B cell (primary cell): ENCODE data around the gene RMI1. TPM values are rescaled to one million over a fixed set of nuclear protein-coding genes. Genes with fewer than 3 reads are reported as not detected.

ENCODE experiments used
- ATAC-seq: fragments of 200-7000 bp; cut with Tn5 transposase; one replicate; pipeline ENCODE4 v1.10.0; 2021; ENCODE audit warnings: low read depth, mild to moderate bottlenecking, moderate number of reproducible peaks, moderate library complexity
- CTCF ChIA-PET: fragments of 350-600 bp; sonication (Branson Sonifier 250); formaldehyde crosslinking; loops from one replicate; lab custom pipeline; 2021; ENCODE audit warnings: antibody characterized with exemption, inconsistent platforms; lab: Charles Lee
- POLR2A ChIA-PET: fragments of 350-600 bp; sonication (Branson Sonifier 250); formaldehyde crosslinking; loops from one replicate; lab custom pipeline; 2021; ENCODE audit warnings: antibody characterized with exemption; lab: Charles Lee
- DNase-seq: peaks from one replicate; pipeline ENCODE4 v3.0.0; 2013
- H2AFZ ChIP-seq: 2 replicates; pipeline ENCODE4 v1.6.1; 2012; ENCODE audit warnings: mild to moderate bottlenecking, low read depth, low read length; ENCODE audit not compliant: insufficient read depth, poor library complexity, severe bottlenecking
- H3K27ac ChIP-seq, 2 donors: 1 replicate in 1 of 2; 2 replicates in 1 of 2; pipeline ENCODE4 v1.5.1; 2012 to 2013; ENCODE audit warnings: low read length in 2 of 2, mild to moderate bottlenecking in 2 of 2, moderate library complexity in 1 of 2
- H3K27me3 ChIP-seq, 4 experiments: fragments of 200-600 bp in 1 of 4; sonication (generic) in 1 of 4; replicated peaks in 1 of 4; 1 replicate in 2 of 4; 2 replicates in 2 of 4; pipeline versions ENCODE4 v1.6.1 to v1.7.0; 2013 to 2016; ENCODE audit warnings: low read length in 3 of 4, mild to moderate bottlenecking in 2 of 4, mixed read lengths in 1 of 4, moderate library complexity in 1 of 4; ENCODE audit not compliant: insufficient read depth in 4 of 4, control insufficient read depth in 3 of 4; ENCODE audit errors: control extremely low read depth in 1 of 4
- H3K36me3 ChIP-seq, 2 experiments: replicated peaks in 1 of 2; 1 replicate in 1 of 2; 2 replicates in 1 of 2; pipeline versions ENCODE4 v1.6.1 to v1.7.1; 2013; ENCODE audit warnings: low read length in 1 of 2; ENCODE audit not compliant: insufficient read depth in 2 of 2, control insufficient read depth in 1 of 2; ENCODE audit errors: control extremely low read depth in 1 of 2, extremely low read depth in 1 of 2
- H3K4me1 ChIP-seq, 2 donors: fragments of 200-600 bp in 1 of 2; sonication (generic) in 1 of 2; 1 replicate in 1 of 2; 2 replicates in 1 of 2; pipeline versions ENCODE4 v1.5.1 to v1.6.1; 2013 to 2017; ENCODE audit warnings: low read length in 2 of 2; ENCODE audit not compliant: control insufficient read depth in 2 of 2, insufficient read depth in 2 of 2
- H3K4me2 ChIP-seq: replicated peaks from 2 replicates; pipeline ENCODE3; 2012; ENCODE audit warnings: mild to moderate bottlenecking, low read depth, low read length; ENCODE audit not compliant: poor library complexity, severe bottlenecking
- H3K4me3 ChIP-seq, 5 experiments: fragments of 200-600 bp in 1 of 5; sonication (generic) in 1 of 5; 1 replicate in 3 of 5; 2 replicates in 2 of 5; pipeline versions ENCODE4 v1.5.1 to v1.7.0; 2011 to 2016; ENCODE audit warnings: low read length in 4 of 5, mild to moderate bottlenecking in 4 of 5, low read depth in 2 of 5, control low read depth in 1 of 5, moderate library complexity in 1 of 5; ENCODE audit not compliant: insufficient read depth in 1 of 5; ENCODE audit errors: control extremely low read depth in 1 of 5, extremely low read depth in 1 of 5
- H3K79me2 ChIP-seq: fragments of 200-600 bp; sonication (generic); one replicate; pipeline ENCODE4 v1.6.0; 2016; ENCODE audit warnings: low read length; ENCODE audit not compliant: control insufficient read depth, insufficient read depth
- H3K9ac ChIP-seq: fragments of 200-600 bp; sonication (generic); 2 replicates; pipeline ENCODE4 v1.6.1; 2017; ENCODE audit warnings: mild to moderate bottlenecking, low read length, moderate library complexity
- H3K9me3 ChIP-seq, 3 donors: one replicate each; pipeline versions ENCODE4 v1.6.1 to v1.7.1; 2013; ENCODE audit warnings: low read length in 2 of 3; ENCODE audit not compliant: control insufficient read depth in 2 of 3, insufficient read depth in 1 of 3; ENCODE audit errors: control extremely low read depth in 1 of 3
- H4K20me1 ChIP-seq: 2 replicates; pipeline ENCODE4 v1.6.0; 2012; ENCODE audit warnings: mild to moderate bottlenecking, low read length; ENCODE audit not compliant: insufficient read depth, control insufficient read depth, poor library complexity, severe bottlenecking
- H3K27ac Mint-ChIP-seq: one replicate; pipeline ENCODE4 v1.8.0; 2021; ENCODE audit warnings: mixed read lengths
- H3K27me3 Mint-ChIP-seq: one replicate; pipeline ENCODE4 v1.8.0; 2021; ENCODE audit warnings: mixed read lengths
- H3K4me1 Mint-ChIP-seq: one replicate; pipeline ENCODE4 v1.8.0; 2021; ENCODE audit warnings: mixed read lengths
- H3K4me3 Mint-ChIP-seq: one replicate; pipeline ENCODE4 v1.8.0; 2021; ENCODE audit warnings: mixed read lengths
- H3K9me3 Mint-ChIP-seq: one replicate; pipeline ENCODE4 v1.8.0; 2022; ENCODE audit warnings: mixed read lengths; ENCODE audit not compliant: insufficient read depth
- EZH2 ChIP-seq: IDR thresholded peaks from 2 replicates; pipeline ENCODE4 v1.6.1; 2012; ENCODE audit warnings: borderline replicate concordance, low read depth, mild to moderate bottlenecking, moderate library complexity, low read length; ENCODE audit not compliant: insufficient read depth, poor library complexity, severe bottlenecking
- WGBS: methylation state at CpG from one replicate; pipeline ENCODE4 v1.1.5; 2013; ENCODE audit warnings: missing lambda C conversion rate; ENCODE audit not compliant: insufficient coverage; 5-methylcytosine and 5-hydroxymethylcytosine counted together
- intact Hi-C: fragments of 100-400 bp; cut with micrococcal nuclease; formaldehyde crosslinking; loops from one replicate; pipeline ENCODE4 v1.10.0; 2022
- polyA plus RNA-seq: library from polyadenylated mRNA; depleted of rRNA; stranded (reverse); fragments of >200 nt; gene quantifications from 2 replicates; pipeline ENCODE4 v1.2.3, GENCODE V29; 2012
- total RNA-seq, 2 donors: library from RNA; stranded (reverse); fragments of 120-200 nt in 1 of 2; gene quantifications; 1 replicate in 1 of 2; 2 replicates in 1 of 2; pipeline versions ENCODE4 v1.2.3 to v1.2.4, GENCODE V29; 2013 to 2022
- TF ChIP-seq, protein P1 (sequence below): fragments of 200-600 bp; IDR thresholded peaks from one replicate; pipeline ENCODE4 v1.8.0; 2022; ENCODE audit warnings: antibody characterized with exemption, mild to moderate bottlenecking

RMI1 gene
- total and polyA plus RNA-seq, 2 donors (not counting 1 experiment from before 2014, with no cell fraction given): 2.0 to 8.6 TPM

DNA sequence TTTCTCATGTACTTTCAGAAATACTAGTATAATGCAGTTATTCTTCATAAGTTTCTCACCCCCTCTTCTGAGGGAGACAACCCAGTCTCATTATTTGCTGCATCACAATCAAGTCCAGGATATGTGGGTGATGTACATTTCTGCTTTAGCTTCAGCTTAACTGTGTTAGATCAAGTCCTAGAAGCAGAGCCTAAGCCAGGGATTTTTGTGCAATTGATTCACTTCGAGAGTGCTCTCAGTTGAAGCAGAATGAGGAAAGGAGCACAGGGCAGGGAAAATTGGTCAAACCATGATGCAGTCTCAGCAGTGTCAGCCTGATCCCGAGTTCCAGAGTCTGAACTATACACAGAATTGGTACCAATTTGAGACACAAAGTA is 15.6 kb upstream of the RMI1 start:
- ChIA-PET CTCF (no interaction called here), POLR2A (interaction anchor here (0.6 to 1.8 kb wide), 2 partner anchors 8 to 15 kb away, joined by 3 to 11 read pairs; partner anchors contain the start of genes HNRNPK and RMI1)
- 73% methylated on average over 1 of the region's 2 CpGs for WGBS
- H3K27me3 Mint-ChIP-seq: no peaks in the 10 kb centered on the region
- Histone ChIP-seq H3K36me3 (peaks cover 8 to 15% of the 10 kb centered on the region in 2 experiments), H3K4me3 (no peak overlapping the region), H3K9ac (no peak overlapping the region), H4K20me1 (peaks cover 12% of the 10 kb centered on the region), H3K27ac (peak overlapping the region in 1 of 2 donors; percentile 42), H3K4me2 (no peak overlapping the region), H3K9me3 (no peaks in the 10 kb centered on the region), H2AFZ (no peak overlapping the region), H3K27me3 (no peaks in the 10 kb centered on the region), H3K4me1 (no peaks in the 10 kb centered on the region), H3K79me2 (no peaks in the 10 kb centered on the region)
- no peak overlapping the region for H3K27ac Mint-ChIP-seq
- ATAC-seq: no peak
- H3K9me3 Mint-ChIP-seq: no peaks in the 10 kb centered on the region
- TF ChIP-seq EZH2: no peak
- TF ChIP-seq, protein P1, sequence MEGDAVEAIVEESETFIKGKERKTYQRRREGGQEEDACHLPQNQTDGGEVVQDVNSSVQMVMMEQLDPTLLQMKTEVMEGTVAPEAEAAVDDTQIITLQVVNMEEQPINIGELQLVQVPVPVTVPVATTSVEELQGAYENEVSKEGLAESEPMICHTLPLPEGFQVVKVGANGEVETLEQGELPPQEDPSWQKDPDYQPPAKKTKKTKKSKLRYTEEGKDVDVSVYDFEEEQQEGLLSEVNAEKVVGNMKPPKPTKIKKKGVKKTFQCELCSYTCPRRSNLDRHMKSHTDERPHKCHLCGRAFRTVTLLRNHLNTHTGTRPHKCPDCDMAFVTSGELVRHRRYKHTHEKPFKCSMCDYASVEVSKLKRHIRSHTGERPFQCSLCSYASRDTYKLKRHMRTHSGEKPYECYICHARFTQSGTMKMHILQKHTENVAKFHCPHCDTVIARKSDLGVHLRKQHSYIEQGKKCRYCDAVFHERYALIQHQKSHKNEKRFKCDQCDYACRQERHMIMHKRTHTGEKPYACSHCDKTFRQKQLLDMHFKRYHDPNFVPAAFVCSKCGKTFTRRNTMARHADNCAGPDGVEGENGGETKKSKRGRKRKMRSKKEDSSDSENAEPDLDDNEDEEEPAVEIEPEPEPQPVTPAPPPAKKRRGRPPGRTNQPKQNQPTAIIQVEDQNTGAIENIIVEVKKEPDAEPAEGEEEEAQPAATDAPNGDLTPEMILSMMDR: no peak
- DNase-seq: peak; percentile 21
- no peaks in the 10 kb centered on the region for H3K4me1 Mint-ChIP-seq
- H3K4me3 Mint-ChIP-seq: no peak overlapping the region
- intact Hi-C loops: no loop called here

DNA sequence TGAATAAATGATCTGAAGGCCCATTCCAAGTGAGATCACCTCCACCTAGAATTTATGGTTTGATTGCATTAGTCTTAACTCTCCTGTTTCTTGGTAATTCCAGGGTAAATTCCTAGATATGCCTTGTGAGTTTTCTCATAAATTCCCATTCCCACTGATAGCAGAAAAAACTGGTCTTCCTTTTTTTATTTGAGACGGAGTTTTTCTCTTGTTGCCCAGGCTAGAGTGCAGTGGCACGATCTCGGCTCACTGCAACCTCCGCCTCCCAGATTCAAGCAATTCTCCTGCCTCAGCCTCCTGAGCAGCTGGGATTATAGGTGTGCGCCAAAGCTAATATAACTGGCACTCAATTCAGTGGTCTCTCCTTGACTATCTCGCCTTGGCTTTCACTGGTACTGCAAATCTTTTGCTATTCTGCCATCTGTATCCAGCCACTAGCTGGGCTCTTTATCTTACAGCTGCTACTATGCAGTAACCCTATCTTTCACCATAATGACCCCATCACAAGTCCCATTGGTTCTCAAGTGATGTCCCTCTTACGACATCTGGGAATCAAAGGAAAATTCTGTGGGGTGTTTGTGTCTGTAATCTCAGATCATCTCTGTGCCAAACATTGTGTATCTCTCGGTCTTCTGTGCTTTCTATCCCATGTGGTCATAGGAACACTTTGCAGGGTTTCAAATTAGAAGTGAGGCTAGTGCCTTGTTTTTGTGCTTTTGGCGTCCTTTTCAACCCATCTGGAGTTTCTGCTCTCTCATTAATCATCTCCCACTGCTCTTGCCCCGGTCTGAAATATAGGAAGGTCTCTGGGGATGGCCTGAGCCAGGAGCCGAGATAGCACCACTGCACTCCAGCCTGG is 15.0 kb upstream of the RMI1 start:
- ChIA-PET POLR2A (interaction anchor here (1.8 kb wide), 1 partner anchor 15 kb away, joined by 11 read pairs; the partner anchor contains the start of genes HNRNPK and RMI1), CTCF (no interaction called here)
- Histone ChIP-seq H3K9ac (no peak overlapping the region), H4K20me1 (peaks cover 18% of the 10 kb centered on the region), H3K4me3 (no peak overlapping the region), H3K36me3 (peaks cover 10 to 21% of the 10 kb centered on the region in 2 experiments), H3K9me3 (no peaks in the 10 kb centered on the region), H3K4me2 (no peak overlapping the region), H3K79me2 (no peaks in the 10 kb centered on the region), H3K27me3 (no peaks in the 10 kb centered on the region), H3K27ac (peak overlapping the region in 1 of 2 donors; percentile 42), H3K4me1 (no peaks in the 10 kb centered on the region), H2AFZ (no peak overlapping the region)
- WGBS: 91% methylated on average over 8 of the region's 11 CpGs
- DNase-seq (no peak), ATAC-seq (no peak)
- Mint-ChIP-seq H3K27ac (peak overlapping the region; percentile 5), H3K9me3 (no peaks in the 10 kb centered on the region), H3K4me3 (no peak overlapping the region), H3K4me1 (no peaks in the 10 kb centered on the region), H3K27me3 (no peaks in the 10 kb centered on the region)
- intact Hi-C loops: no loop called here
- TF ChIP-seq, protein P1: no peak
- TF ChIP-seq EZH2: no peak
